ENCODE measurements around the gene PTPRE.
A peak's percentile ranks its signal among the peaks of the same experiment; 100 is the strongest.

PTPRE gene, protein sequence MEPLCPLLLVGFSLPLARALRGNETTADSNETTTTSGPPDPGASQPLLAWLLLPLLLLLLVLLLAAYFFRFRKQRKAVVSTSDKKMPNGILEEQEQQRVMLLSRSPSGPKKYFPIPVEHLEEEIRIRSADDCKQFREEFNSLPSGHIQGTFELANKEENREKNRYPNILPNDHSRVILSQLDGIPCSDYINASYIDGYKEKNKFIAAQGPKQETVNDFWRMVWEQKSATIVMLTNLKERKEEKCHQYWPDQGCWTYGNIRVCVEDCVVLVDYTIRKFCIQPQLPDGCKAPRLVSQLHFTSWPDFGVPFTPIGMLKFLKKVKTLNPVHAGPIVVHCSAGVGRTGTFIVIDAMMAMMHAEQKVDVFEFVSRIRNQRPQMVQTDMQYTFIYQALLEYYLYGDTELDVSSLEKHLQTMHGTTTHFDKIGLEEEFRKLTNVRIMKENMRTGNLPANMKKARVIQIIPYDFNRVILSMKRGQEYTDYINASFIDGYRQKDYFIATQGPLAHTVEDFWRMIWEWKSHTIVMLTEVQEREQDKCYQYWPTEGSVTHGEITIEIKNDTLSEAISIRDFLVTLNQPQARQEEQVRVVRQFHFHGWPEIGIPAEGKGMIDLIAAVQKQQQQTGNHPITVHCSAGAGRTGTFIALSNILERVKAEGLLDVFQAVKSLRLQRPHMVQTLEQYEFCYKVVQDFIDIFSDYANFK

DNA sequence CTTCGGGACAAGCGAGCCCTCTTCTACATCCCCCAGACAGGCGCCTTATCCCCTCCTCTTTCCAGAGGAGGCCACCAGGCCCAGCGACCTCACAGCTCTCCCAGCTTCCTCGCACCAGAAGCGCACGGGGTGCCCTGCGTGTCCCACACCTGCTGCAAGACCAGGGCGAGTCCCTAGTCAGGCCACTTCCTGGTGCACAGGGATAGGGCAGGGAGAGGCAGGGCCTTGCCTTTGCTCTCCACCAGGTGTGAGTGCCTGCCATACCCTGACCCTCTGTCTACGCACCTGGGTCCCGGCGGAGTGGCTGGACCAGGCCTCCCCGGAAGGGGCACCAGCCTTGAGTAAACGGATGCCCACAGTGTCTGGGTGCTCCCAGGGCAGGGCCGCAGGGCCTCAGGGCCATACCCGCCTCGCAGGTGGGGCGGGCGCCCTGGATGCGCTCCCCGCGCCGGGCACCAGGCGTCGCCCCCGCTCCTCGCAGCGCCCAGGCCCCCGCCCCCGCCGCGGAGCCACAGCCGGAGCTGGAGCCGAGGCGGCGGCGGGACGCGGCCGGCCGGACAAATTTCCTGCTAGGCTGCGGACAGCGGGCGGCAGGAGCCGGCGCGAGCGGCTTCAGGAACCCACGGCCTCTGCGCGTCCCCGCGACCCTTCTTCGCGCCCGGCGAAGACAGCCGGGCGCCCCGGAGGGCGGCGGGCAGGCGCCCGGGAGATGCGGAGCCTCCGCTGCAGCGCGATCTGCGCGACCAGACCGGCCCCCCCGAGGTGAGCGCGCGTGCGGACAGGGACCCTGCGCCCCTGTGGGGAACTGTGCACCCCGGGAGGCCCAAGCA is at the start of gene PTPRE:
Gene PTPRE (plus strand): TSS at position 556 of the 830 bp plus-strand sequence. CDS start 133,779 bp downstream, outside the sequence.
- DNase-seq, result peak; percentile 64 to 81

DNA sequence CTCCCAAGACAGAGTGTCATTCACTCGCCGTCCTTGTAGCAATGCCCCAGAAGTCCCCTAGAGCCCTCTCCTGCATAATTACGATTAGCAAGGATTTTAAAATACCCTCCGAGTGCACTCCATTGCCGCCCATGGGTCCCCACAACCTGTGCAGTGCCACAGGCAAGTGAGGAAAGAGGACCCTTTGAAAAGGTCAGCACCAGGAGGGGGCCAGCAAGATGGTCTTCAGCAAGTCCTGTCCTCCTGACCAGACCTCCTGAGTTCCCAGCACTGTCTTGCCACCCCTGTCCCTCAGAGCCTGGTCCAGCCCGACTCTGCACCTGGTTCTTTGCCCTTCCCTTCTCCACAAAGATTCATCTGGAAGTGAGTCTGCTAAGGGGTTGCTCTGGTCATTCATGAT is 46.3 kb upstream of the PTPRE start:
- no peak for DNase-seq

DNA sequence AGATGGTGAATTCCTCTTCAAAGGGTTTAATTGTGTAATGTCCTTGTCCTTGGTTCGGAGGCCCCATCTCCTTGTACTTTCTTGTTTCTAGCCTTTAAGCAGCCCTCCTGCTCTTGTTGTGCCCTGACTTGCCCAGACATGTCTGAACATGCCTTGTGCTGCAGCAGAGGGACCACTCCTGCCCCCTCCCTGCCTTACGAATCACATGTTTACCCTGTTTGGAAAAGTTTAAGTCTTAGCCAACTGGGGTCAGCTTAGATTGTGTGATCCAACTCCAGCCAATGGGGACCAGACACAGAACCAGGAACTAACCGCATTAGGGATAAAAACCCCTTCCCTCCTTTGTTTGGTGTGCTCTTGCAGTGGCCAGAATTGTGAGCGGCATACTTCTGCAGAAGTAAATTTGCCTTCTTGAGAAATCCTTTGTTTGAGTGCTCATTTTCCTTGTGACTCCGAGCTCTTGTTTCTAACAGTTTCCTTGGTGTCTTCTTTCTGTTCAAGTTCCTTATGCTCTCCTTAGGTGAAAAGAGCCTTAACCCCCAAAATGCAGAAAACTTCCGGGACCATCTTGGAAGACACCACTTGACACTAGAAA is 43.6 kb upstream of the PTPRE start:
- DNase-seq, result no peak

DNA sequence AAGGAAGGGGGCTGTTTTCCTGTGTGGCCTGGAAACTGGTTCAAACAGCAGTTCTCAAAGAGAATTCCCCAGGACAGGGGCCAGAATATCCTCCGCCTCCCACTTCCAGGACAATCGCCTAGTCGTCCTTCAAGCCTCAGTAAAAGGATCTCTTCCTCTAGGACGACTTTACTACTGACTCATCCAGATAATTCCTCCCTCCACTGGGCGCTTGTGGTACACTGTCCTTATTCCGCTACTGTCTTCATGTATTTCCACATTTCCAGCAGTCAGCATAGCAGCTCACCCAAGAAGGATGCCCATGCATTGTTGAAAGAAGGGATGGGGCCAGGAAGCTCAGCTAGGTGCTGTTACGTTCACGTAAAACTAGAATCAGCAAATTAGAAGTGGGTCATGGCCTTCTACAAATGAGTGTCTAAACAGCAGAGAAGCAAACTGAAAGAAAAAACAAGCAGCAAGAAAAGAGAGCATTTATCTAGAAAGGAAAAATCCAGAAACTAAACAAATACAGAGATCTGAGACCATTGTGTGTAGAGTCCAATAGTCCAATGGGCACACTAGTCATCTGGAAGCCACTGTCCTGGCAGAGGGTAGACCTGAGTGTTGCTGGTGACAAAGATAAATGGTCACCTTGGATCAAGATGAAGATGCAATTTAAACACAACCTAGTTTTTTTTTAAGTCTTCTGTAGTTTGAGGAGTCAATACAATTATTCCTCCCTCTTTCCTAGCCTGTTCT is 40.5 kb upstream of the PTPRE start:
- no peak for DNase-seq

DNA sequence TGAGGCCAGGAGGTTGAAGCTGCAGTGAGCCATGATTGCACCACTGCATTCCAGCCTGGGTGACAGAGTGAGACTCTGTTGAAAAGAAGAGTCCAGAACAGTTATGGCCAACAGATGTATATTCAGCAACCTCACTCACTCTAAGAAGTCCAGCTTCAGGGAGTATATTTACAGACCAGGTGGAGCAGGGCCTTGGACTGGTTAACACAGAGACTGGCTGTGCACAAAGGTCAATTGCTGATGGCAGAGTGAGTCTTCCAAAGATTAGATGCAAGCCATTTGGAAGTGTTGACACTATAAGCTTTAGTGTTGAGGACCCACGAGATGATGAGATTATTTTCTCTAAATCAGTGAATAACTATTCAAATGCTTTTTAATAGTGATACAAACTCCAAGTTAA is 39.1 kb upstream of the PTPRE start:
- no peak for DNase-seq

DNA sequence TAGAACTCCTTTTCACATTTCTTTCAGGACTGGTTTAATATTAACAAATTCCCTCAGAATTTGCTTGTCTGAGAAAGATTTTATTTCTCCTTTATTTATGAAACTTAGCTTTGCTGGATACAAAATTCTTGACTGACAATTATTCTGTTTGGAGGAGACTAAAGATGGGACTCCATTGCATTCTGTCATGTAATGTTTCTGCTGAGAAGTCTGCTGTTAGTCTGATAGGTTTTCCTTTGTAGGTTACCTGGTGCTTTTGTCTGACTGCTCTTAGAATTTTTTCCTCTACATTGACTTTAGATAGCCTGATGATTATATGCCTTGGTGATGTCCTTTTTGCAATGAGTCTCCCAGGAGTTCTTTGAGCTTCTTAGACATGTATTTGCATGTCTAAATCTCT is 37.6 kb upstream of the PTPRE start:
- no peak for DNase-seq

DNA sequence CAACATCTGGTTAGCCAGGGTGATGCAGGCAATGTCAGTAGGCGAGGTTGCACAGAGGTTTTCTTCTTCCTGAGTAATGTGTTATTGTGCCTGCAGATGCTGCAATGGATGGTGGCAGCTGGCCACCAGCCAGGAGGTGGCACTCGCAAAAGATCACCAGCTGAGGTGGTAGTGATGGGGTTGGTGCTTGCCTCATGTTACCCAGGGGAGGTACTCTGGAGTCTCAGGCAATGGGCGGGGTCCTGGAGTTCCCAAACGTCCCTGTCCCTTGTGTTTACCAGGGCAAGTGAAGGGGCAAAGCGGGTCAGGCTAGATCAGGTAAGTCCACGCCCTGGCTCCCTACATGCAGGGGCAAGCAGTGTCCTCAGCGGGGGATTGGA is 35.3 kb upstream of the PTPRE start:
- no peak for DNase-seq

DNA sequence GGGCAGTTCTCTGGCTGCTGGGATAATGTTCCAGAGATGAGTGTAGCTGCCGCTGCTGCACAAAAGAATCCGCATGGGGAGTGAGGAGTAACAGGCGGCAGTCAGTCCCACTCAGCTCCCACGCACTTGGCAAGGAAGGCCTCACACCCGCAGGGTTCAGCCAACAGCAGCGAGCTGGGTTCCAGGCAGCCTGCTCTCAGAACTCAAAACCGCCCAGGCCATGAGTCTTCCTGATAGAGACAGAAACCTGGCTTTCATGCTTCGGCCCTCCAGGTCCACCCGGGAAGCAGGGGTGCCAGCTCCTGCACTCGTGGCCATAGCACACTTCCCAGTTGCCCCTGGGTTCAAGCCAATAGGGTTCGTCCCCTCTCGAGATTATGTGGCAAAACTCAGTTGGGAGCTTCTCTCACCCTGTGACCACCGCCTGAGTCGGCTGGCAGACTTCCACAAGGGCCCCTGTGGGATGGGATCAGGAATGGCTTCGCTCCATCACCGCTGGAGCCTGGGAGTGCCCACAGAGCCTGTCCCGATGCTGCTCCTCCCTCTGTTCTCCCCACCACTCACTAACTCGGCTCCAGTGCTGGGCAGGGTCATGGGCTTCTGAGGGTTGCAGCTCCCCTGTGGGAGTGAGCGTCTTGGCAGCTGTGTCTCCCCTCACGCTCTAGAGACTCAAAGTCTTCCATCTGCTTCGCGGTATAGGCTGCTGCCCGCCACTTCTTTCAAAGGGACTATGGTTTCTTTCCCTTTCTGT is 34.7 kb upstream of the PTPRE start:
- DNase-seq, result no peak

DNA sequence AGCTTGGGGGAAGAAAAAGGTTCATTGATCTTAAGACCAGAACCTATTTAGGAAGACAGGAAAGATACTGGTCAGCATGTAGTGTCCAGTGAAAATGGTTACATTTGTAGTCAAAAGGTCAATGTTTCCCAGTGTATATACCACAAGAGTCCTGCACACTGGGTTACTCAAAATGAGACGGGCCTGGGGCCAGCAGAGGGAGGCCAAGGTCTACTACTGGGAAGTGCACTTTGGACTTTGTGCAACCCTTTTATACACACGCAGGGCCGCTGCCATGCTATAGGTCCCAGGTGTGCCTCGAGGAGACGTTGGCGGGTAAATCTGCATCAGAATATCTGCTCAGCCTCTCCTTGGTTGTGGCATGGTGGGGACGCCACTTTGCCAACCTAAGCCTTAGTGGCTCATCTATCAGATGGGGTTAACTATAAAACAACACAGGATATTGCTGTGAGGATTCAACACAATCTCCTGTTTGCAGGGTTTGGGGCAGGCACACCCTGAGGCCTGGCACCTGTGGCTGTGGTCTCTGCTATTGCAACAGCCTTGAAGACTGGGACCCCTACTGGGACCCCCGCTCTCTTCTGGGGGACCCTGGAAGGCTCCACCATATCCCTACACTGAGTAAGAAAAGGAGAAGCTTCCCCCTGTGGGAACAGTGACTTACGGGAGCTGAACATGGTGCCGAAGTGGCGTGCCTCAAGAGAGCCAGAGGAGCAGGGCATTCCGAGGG is 33.9 kb upstream of the PTPRE start:
- DNase-seq, result no peak

DNA sequence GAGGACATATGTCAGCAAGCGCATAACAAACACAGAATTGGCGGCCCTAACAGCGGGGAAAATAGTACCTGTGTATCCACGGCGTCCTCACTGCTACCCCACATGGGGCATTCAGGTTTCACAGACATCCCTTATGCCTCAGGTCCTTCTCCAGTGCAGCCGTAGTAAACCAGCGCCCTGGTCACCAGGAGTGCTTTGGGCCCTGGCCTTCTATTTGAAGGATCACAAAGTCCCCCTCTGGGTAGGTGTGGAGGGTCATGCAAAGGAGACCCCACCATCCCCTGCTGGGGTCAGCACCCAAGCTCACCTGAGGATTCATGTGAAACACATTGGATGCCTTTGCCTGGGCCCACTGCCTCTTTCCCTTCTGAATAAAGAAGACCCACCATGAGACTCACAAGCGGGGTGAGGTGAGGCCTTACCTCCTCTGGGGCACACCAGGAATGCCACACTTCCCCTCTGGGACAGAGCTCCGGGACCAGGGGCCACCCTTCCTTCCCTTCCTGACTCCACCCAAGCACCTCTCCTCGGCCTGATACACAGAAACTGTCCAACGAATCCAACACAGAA is 32.9 kb upstream of the PTPRE start:
- no peak for DNase-seq

DNA sequence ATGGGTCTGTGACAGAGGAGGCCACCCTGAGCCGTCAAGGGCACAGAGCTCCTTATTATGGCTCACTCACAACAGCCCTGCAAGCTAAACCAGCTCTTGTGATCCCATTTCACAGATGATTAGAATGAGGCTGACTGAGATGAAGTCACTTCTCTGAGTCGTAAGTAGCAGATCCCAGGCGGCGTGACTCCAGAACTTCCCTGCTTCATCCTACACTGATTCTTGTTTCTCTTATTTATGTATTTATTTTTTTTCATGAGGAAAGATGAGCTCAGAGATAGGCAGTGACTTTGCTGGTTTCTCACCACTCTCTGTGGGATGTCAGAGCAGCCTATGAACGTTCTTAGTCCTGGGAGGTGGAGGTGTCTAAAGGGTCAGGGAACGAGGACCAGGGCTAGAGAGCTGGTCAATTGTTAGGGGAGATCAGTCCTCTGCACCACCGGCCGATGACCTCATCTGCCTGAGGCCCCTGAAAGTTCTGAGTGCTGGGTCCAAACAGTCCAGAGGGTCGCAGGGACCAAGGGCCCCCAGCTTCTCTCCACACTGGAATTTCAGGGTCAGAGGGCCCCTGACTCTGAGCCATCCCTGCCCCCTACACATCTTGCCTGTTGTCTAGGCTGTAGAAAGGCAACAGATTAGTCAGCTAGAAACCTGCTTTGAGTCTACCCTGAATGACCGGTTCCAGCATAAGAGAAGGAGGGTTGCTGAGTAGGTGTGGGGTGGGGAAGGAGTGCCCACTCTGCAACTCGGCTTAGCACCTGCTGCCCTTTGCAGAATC is 32.0 kb upstream of the PTPRE start:
- DNase-seq, result no peak

DNA sequence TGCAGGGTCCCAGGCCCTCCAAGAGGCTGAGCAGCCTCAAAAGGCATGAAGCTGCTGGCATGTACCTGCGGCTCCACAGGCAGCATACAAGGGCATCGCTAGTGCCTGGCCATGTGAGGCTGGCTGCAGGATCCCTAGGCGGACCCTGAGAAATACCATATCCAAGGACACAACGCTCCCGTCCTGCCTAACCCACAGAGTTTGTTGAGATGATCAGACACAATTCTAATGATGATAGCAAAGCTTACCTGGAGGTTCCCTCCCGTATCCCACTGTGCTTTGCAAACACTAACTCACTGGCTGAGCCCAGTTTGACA is 31.5 kb upstream of the PTPRE start:
- no peak for DNase-seq

DNA sequence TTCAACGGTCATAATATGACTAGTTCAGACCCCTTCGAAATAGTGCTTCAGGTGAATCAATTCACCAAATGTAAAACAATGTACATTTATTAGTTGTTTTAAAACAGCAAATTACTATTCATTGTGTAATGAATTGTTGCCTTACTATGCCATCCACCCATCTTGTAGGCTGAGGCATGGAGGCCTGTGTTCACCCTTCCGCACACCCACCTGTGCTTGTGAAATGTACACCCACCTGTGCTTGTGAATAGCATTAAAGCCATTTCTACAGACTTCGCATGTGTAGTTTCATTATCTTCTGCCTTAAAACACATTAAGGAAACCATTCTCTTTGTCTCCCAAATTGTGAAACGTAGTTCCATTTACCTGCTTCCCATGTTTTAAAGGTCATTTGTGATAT is 31.0 kb upstream of the PTPRE start:
- DNase-seq, result no peak

DNA sequence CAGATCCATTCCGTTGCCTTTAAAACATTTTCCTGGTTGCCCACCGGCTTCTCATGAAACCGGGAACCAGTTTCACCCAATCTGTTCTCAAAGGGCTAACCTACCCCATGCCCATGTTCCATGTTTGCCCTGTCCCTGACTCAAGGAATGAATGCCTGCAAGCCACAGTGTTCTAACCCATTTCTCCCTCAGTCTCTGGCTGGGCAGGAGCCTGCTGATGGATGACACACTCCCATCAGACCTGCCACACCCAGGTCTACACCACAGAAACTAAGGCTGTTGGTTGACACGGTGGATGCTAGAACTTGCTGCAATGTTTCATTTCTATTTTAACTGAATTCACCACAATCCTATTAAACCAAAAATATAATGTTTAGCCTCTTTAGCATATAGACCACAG is 29.8 kb upstream of the PTPRE start:
- no peak for DNase-seq

DNA sequence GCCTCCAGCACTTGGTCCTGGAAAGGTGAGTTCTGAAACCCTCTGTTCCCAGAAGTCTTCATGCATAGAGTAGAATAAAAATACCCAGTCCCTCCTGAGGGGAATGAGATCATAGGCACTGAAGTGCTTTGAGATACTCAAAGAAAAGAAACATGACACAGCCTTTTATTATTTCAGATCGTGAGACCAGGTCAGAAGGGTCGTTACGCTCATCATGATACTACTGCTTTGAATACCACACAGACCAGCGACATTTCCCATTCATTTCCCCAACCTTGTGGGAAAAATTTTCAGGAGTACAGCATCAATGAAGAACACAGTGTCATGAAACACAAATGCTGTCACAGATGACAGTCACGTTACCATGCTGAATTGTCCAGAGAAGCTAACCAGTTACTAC is 29.2 kb upstream of the PTPRE start:
- DNase-seq, result no peak

DNA sequence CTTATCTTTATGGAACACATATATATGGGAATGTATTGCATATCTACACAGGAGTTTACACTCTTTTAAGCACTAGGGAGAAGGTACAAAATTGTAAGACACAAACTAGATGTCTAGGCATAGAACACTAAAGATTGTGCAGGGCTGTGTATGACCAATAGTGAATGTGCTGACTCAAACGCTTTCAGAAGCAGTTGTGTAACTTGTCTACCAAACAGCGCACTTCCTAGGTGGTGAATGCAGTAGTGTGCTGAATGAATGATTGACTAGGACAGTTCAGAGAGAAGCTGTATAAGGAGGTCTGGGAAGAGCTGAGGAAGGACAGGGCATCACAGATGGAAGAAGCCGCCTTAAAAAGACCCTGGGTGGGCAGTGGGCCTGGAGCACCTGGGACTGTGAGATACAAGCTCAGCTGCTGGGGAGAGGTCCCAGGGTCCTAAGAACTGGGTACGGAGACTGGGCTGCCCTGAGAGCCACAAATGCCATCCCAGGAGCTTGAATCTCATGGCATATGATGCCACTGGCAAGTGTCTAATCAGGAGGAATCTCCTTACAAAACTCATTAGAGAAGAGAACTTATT is 28.3 kb upstream of the PTPRE start:
- DNase-seq, result no peak

DNA sequence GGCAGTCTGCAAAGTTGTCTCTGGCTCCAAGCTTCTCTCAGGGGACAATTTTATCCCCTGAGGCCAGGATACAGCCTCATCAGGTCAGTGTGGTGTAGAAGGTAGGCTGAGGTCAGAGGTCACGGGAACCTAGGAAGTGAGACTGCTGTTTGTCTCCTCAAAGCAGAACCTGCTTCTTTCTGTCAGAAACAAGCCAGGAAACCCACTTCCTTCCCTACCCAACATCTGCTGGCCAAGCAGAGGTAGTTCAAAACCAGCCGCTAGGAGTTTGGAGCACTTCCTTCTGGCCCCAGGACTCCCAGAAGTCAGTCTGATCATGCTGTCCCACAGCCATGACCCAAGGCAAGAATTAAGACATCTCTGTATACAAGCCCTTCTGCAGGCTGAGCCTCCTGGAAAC is 26.3 kb upstream of the PTPRE start:
- no peak for DNase-seq

DNA sequence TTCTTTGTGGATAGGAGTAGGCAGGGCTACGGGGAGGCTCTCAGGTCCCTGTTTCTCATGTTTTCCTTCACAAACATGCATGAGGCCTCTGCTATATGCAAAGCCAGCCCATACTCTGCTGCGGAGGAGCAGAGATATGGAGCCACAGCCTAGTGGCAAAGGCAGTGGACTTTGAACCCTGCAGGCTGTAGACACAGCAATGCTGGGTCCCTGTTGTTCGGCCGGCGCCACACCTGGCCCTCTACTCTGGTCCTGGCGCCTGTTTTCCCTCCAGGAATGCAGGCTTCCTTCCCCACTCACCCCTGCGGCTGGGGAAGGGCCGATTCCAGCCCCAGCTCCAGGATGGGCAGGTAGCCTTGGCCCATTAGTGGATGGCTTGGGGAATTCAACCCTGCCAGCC is 25.6 kb upstream of the PTPRE start:
- no peak for DNase-seq

DNA sequence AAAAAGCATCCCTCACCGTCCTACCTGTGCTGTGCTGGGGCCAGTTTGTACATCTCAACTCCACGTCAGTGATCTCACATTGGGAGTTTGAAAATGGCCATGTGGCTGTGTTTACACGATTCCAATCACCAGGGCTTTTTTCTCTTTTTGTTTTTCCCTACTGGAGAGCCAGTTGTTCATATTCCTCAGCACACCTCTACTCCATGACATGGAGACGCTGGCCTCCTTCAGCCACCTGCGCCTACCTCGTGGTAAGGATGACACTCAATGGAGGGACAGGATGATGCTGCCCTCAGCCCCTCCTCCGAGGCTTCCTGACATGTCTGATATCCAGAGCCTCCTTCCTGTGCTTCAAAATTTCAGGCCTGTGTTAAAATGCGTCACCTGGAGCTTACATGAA is 24.5 kb upstream of the PTPRE start:
- DNase-seq, result no peak

Measured in stimulated activated CD4-positive, alpha-beta T cell treated with anti-CD3 and anti-CD28 coated beads, Interleukin-2, amount 100 ng/mL, for 48 hours (primary cell).